ENCODE results near the gene CDH22.

DNA sequence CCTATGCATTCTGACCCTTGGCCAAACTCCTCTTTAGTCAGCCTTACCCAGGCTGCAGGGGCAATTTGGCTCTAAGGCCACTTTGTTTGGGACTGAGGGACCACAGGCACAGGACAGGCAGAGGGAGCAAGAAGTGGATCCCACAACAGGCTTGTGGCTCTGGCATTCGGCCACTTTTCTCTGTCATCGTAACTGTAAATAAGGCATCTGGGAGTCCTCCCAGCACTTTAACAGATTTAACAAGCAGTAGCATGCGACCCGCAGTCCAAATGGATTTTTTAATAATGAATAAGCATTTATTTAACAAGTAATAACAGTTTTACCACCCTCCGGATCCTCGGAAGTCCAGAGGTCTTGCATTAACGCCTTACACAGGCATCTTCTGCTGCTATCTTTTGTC is 16.1 kb upstream of the CDH22 start:
- TF ChIP-seq, protein P1, sequence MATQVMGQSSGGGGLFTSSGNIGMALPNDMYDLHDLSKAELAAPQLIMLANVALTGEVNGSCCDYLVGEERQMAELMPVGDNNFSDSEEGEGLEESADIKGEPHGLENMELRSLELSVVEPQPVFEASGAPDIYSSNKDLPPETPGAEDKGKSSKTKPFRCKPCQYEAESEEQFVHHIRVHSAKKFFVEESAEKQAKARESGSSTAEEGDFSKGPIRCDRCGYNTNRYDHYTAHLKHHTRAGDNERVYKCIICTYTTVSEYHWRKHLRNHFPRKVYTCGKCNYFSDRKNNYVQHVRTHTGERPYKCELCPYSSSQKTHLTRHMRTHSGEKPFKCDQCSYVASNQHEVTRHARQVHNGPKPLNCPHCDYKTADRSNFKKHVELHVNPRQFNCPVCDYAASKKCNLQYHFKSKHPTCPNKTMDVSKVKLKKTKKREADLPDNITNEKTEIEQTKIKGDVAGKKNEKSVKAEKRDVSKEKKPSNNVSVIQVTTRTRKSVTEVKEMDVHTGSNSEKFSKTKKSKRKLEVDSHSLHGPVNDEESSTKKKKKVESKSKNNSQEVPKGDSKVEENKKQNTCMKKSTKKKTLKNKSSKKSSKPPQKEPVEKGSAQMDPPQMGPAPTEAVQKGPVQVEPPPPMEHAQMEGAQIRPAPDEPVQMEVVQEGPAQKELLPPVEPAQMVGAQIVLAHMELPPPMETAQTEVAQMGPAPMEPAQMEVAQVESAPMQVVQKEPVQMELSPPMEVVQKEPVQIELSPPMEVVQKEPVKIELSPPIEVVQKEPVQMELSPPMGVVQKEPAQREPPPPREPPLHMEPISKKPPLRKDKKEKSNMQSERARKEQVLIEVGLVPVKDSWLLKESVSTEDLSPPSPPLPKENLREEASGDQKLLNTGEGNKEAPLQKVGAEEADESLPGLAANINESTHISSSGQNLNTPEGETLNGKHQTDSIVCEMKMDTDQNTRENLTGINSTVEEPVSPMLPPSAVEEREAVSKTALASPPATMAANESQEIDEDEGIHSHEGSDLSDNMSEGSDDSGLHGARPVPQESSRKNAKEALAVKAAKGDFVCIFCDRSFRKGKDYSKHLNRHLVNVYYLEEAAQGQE (IDR thresholded peaks at IDR 0.05; ENCODE audit: insufficient read depth in 1 of 2, low read depth in 2 of 2, low read length in 1 of 2) = no peak
- TF ChIP-seq, protein P2, sequence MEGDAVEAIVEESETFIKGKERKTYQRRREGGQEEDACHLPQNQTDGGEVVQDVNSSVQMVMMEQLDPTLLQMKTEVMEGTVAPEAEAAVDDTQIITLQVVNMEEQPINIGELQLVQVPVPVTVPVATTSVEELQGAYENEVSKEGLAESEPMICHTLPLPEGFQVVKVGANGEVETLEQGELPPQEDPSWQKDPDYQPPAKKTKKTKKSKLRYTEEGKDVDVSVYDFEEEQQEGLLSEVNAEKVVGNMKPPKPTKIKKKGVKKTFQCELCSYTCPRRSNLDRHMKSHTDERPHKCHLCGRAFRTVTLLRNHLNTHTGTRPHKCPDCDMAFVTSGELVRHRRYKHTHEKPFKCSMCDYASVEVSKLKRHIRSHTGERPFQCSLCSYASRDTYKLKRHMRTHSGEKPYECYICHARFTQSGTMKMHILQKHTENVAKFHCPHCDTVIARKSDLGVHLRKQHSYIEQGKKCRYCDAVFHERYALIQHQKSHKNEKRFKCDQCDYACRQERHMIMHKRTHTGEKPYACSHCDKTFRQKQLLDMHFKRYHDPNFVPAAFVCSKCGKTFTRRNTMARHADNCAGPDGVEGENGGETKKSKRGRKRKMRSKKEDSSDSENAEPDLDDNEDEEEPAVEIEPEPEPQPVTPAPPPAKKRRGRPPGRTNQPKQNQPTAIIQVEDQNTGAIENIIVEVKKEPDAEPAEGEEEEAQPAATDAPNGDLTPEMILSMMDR (IDR thresholded peaks at IDR 0.05) = no peak
- no peak for TF ChIP-seq POLR2AphosphoS5 (IDR thresholded peaks at IDR 0.05; ENCODE audit: low read depth, low read length)
- TF ChIP-seq SIN3A (IDR thresholded peaks at IDR 0.05; ENCODE audit: borderline replicate concordance, insufficient read depth, low read depth, low read length) = no peak
